ENCODE measurements around the gene ZDHHC14. TPM values are rescaled to one million over a fixed set of nuclear protein-coding genes. Genes with fewer than 3 reads are reported as not detected.

Gene ZDHHC14
- total RNA-seq, 2 experiments from 2014 or later: 10.7 to 12.1 TPM

- no peaks in the 10 kb centered on the region for H3K36me3 Mint-ChIP-seq (ENCODE audit: low read depth)
- H3K27me3 Mint-ChIP-seq (ENCODE audit: low read depth): no peaks in the 10 kb centered on the region
- no peaks in the 10 kb centered on the region for H3K9me3 Mint-ChIP-seq (ENCODE audit: insufficient read depth)
- ATAC-seq (no peak), DNase-seq (no peak)
- H3K4me1 Mint-ChIP-seq (ENCODE audit: low read depth): peaks cover 8% of the 10 kb centered on the region
- H3K4me3 Mint-ChIP-seq: no peak overlapping the region
- ChIA-PET CTCF (no interaction called here), POLR2A (no interaction called here)
- no peak overlapping the region for H3K27ac Mint-ChIP-seq
These were observed 251.8 kb downstream of the ZDHHC14 start for GRCh38 chr6:157632821-157633220.

- H3K4me1 Mint-ChIP-seq (ENCODE audit: low read depth): peaks cover 4% of the 10 kb centered on the region
- no peak for ATAC-seq
- CTCF ChIA-PET: no interaction called here
- H3K4me3 Mint-ChIP-seq: no peak overlapping the region
- no peaks in the 10 kb centered on the region for H3K36me3 Mint-ChIP-seq (ENCODE audit: low read depth)
- H3K9me3 Mint-ChIP-seq (ENCODE audit: insufficient read depth): no peaks in the 10 kb centered on the region
- peaks cover 3% of the 10 kb centered on the region for H3K27me3 Mint-ChIP-seq (ENCODE audit: low read depth)
- no peak for DNase-seq
- POLR2A ChIA-PET: no interaction called here
- no peak overlapping the region for H3K27ac Mint-ChIP-seq
These were observed 253.6 kb downstream of the ZDHHC14 start for GRCh38 chr6:157634546-157634945.

GRCh38 chr6:157635388-157636244 lies 254.6 kb downstream of the ZDHHC14 start:
- DNase-seq (no peak), ATAC-seq (no peak)
- H3K27ac Mint-ChIP-seq: no peak overlapping the region
- peaks cover 5% of the 10 kb centered on the region for H3K27me3 Mint-ChIP-seq (ENCODE audit: low read depth)
- ChIA-PET POLR2A (no interaction called here), CTCF (no interaction called here)
- no peaks in the 10 kb centered on the region for H3K36me3 Mint-ChIP-seq (ENCODE audit: low read depth)
- peaks cover 11% of the 10 kb centered on the region for H3K4me1 Mint-ChIP-seq (ENCODE audit: low read depth)
- H3K9me3 Mint-ChIP-seq (ENCODE audit: insufficient read depth): no peaks in the 10 kb centered on the region
- H3K4me3 Mint-ChIP-seq: no peak overlapping the region

GRCh38 chr6:157637516-157637915 lies 256.5 kb downstream of the ZDHHC14 start:
- no peak for DNase-seq
- CTCF ChIA-PET: interaction anchor here (0.8 to 1.6 kb wide), 2 partner anchors 29 to 323 kb away, joined by 3 to 4 read pairs; no protein-coding TSS in a partner anchor
- Mint-ChIP-seq H3K36me3 (ENCODE audit: low read depth) (no peaks in the 10 kb centered on the region), H3K9me3 (ENCODE audit: insufficient read depth) (no peaks in the 10 kb centered on the region), H3K27me3 (ENCODE audit: low read depth) (peaks cover 7% of the 10 kb centered on the region), H3K4me1 (ENCODE audit: low read depth) (peaks cover 11% of the 10 kb centered on the region), H3K27ac (no peak overlapping the region), H3K4me3 (no peak overlapping the region)
- ATAC-seq: no peak
- POLR2A ChIA-PET: no interaction called here

- peaks cover 7% of the 10 kb centered on the region for H3K27me3 Mint-ChIP-seq (ENCODE audit: low read depth)
- POLR2A ChIA-PET: no interaction called here
- H3K9me3 Mint-ChIP-seq (ENCODE audit: insufficient read depth): no peaks in the 10 kb centered on the region
- no peak for ATAC-seq
- no peak for DNase-seq
- no peak overlapping the region for H3K4me3 Mint-ChIP-seq
- H3K4me1 Mint-ChIP-seq (ENCODE audit: low read depth): peaks cover 11% of the 10 kb centered on the region
- CTCF ChIA-PET: interaction anchor here (0.8 to 1.6 kb wide), 2 partner anchors 28 to 323 kb away, joined by 3 to 4 read pairs; no protein-coding TSS in a partner anchor
- no peaks in the 10 kb centered on the region for H3K36me3 Mint-ChIP-seq (ENCODE audit: low read depth)
- H3K27ac Mint-ChIP-seq: no peak overlapping the region
These were observed 257.1 kb downstream of the ZDHHC14 start for GRCh38 chr6:157637941-157638662.

- ATAC-seq (no peak), DNase-seq (no peak)
- ChIA-PET POLR2A (no interaction called here), CTCF (no interaction called here)
- no peaks in the 10 kb centered on the region for H3K9me3 Mint-ChIP-seq (ENCODE audit: insufficient read depth)
- peaks cover 7% of the 10 kb centered on the region for H3K27me3 Mint-ChIP-seq (ENCODE audit: low read depth)
- H3K36me3 Mint-ChIP-seq (ENCODE audit: low read depth): no peaks in the 10 kb centered on the region
- H3K27ac Mint-ChIP-seq: no peak overlapping the region
- H3K4me3 Mint-ChIP-seq: no peak overlapping the region
- H3K4me1 Mint-ChIP-seq (ENCODE audit: low read depth): peaks cover 11% of the 10 kb centered on the region
These were observed 257.8 kb downstream of the ZDHHC14 start for GRCh38 chr6:157638779-157639178.

GRCh38 chr6:157640746-157641451 lies 259.9 kb downstream of the ZDHHC14 start:
- peaks cover 7% of the 10 kb centered on the region for H3K27me3 Mint-ChIP-seq (ENCODE audit: low read depth)

GRCh38 chr6:157641837-157642236 lies 260.8 kb downstream of the ZDHHC14 start:
- CTCF ChIA-PET: interaction anchor here (1.0 kb wide), 1 partner anchor 25 kb away, joined by 3 read pairs; no protein-coding TSS in a partner anchor
- H3K36me3 Mint-ChIP-seq (ENCODE audit: low read depth): peaks cover 6% of the 10 kb centered on the region

More at GRCh38 chr6:157640746-157641451, 259.9 kb downstream of the ZDHHC14 start:
- Mint-ChIP-seq H3K27ac (no peak overlapping the region), H3K9me3 (ENCODE audit: insufficient read depth) (no peaks in the 10 kb centered on the region), H3K36me3 (ENCODE audit: low read depth) (peaks cover 3% of the 10 kb centered on the region), H3K4me1 (ENCODE audit: low read depth) (peaks cover 11% of the 10 kb centered on the region), H3K4me3 (no peak overlapping the region)
- ChIA-PET CTCF (interaction anchor here (0.9 kb wide), 2 partner anchors 26 to 344 kb away, joined by 3 to 4 read pairs; no protein-coding TSS in a partner anchor), POLR2A (no interaction called here)
- no peak for ATAC-seq
- DNase-seq: no peak

GRCh38 chr6:157642736-157643135 lies 261.7 kb downstream of the ZDHHC14 start:
- H3K4me3 Mint-ChIP-seq: no peak overlapping the region
- H3K9me3 Mint-ChIP-seq (ENCODE audit: insufficient read depth): no peaks in the 10 kb centered on the region
- ChIA-PET CTCF (interaction anchor here (1.0 kb wide), 1 partner anchor 24 kb away, joined by 3 read pairs; no protein-coding TSS in a partner anchor), POLR2A (no interaction called here)
- no peak for DNase-seq
- H3K27me3 Mint-ChIP-seq (ENCODE audit: low read depth): peaks cover 7% of the 10 kb centered on the region
- no peak for ATAC-seq
- H3K27ac Mint-ChIP-seq: no peak overlapping the region
- peaks cover 24% of the 10 kb centered on the region for H3K4me1 Mint-ChIP-seq (ENCODE audit: low read depth)
- H3K36me3 Mint-ChIP-seq (ENCODE audit: low read depth): peaks cover 15% of the 10 kb centered on the region

More at GRCh38 chr6:157641837-157642236, 260.8 kb downstream of the ZDHHC14 start:
- POLR2A ChIA-PET: no interaction called here
- Mint-ChIP-seq H3K4me1 (ENCODE audit: low read depth) (peaks cover 15% of the 10 kb centered on the region), H3K4me3 (no peak overlapping the region), H3K9me3 (ENCODE audit: insufficient read depth) (no peaks in the 10 kb centered on the region), H3K27ac (no peak overlapping the region), H3K27me3 (ENCODE audit: low read depth) (peaks cover 7% of the 10 kb centered on the region)
- ATAC-seq (no peak), DNase-seq (no peak)

- ChIA-PET POLR2A (interaction anchor here (0.7 kb wide), 1 partner anchor 469 kb away, joined by 3 read pairs; no protein-coding TSS in a partner anchor), CTCF (no interaction called here)
- peaks cover 38% of the 10 kb centered on the region for H3K4me1 Mint-ChIP-seq (ENCODE audit: low read depth)
- peaks cover 4% of the 10 kb centered on the region for H3K27me3 Mint-ChIP-seq (ENCODE audit: low read depth)
- peaks cover 26% of the 10 kb centered on the region for H3K36me3 Mint-ChIP-seq (ENCODE audit: low read depth)
- ATAC-seq (no peak), DNase-seq (peak; percentile 33)
- H3K4me3 Mint-ChIP-seq: no peak overlapping the region
- no peak overlapping the region for H3K27ac Mint-ChIP-seq
- no peaks in the 10 kb centered on the region for H3K9me3 Mint-ChIP-seq (ENCODE audit: insufficient read depth)
These were observed 263.2 kb downstream of the ZDHHC14 start for GRCh38 chr6:157644043-157644810.

GRCh38 chr6:157645201-157645795 lies 264.3 kb downstream of the ZDHHC14 start:
- Mint-ChIP-seq H3K4me1 (ENCODE audit: low read depth) (peaks cover 29% of the 10 kb centered on the region), H3K27me3 (ENCODE audit: low read depth) (peaks cover 4% of the 10 kb centered on the region), H3K4me3 (no peak overlapping the region), H3K36me3 (ENCODE audit: low read depth) (peaks cover 26% of the 10 kb centered on the region), H3K27ac (no peak overlapping the region), H3K9me3 (ENCODE audit: insufficient read depth) (no peaks in the 10 kb centered on the region)
- ATAC-seq (no peak), DNase-seq (no peak)
- POLR2A ChIA-PET: no interaction called here
- CTCF ChIA-PET: interaction anchor here (0.7 to 1.9 kb wide), 2 partner anchors 16 to 111 kb away, joined by 3 to 4 read pairs; no protein-coding TSS in a partner anchor
